Keratinocyte (primary cell): ENCODE data around the gene ROPN1B. TPM values are rescaled to one million over a fixed set of nuclear protein-coding genes. Genes with fewer than 3 reads are reported as not detected.

Source experiments
- DNase-seq: peaks from one replicate; pipeline ENCODE4 v3.0.0-alpha.2; 2011; ENCODE audit warnings: low read depth, missing footprints, low spot score
- FAIRE-seq: peaks from 2 replicates; lab custom pipeline; 2011; peaks lifted over from hg19 to GRCh38; lab: Jason Lieb, UNC
- H2AFZ ChIP-seq: 2 replicates; pipeline ENCODE4 v1.6.0; 2012; ENCODE audit warnings: low read length, control low read depth, inconsistent platforms; ENCODE audit not compliant: control insufficient read depth
- H3K27ac ChIP-seq: 2 replicates; pipeline ENCODE4 v1.5.1; 2011; ENCODE audit warnings: low read length; ENCODE audit not compliant: control insufficient read depth, insufficient read depth
- H3K27me3 ChIP-seq: 3 replicates; pipeline ENCODE4 v1.6.0; 2011; ENCODE audit warnings: low read length; ENCODE audit not compliant: control insufficient read depth, insufficient read depth; ENCODE audit errors: extremely low read depth
- H3K36me3 ChIP-seq, 2 experiments: 2 replicates in 1 of 2; 3 replicates in 1 of 2; pipeline ENCODE4 v1.5.1; 2011; ENCODE audit warnings: low read length in 2 of 2, mild to moderate bottlenecking in 1 of 2; ENCODE audit not compliant: control insufficient read depth in 2 of 2, insufficient read depth in 2 of 2; ENCODE audit errors: extremely low read depth in 1 of 2
- H3K4me1 ChIP-seq: 3 replicates; pipeline ENCODE4 v1.5.1; 2011; ENCODE audit warnings: low read length; ENCODE audit not compliant: control insufficient read depth, insufficient read depth; ENCODE audit errors: extremely low read depth
- H3K4me2 ChIP-seq: 3 replicates; pipeline ENCODE4 v1.6.0; 2011; ENCODE audit warnings: low read depth, low read length; ENCODE audit not compliant: control insufficient read depth, insufficient read depth; ENCODE audit errors: extremely low read depth
- H3K4me3 ChIP-seq, 3 experiments: fragments of 200-600 bp in 1 of 3; sonication (generic) in 1 of 3; 2 replicates in 2 of 3; 3 replicates in 1 of 3; pipeline ENCODE4 v1.5.1; 2011 to 2016; ENCODE audit warnings: low read length in 3 of 3, mild to moderate bottlenecking in 3 of 3, control low read depth in 2 of 3, inconsistent platforms in 1 of 3, low read depth in 1 of 3, mixed read lengths in 1 of 3, mixed run types in 1 of 3, moderate library complexity in 1 of 3; ENCODE audit not compliant: control insufficient read depth in 2 of 3, insufficient read depth in 2 of 3; ENCODE audit errors: extremely low read depth in 1 of 3
- H3K79me2 ChIP-seq: 2 replicates; pipeline ENCODE4 v1.6.0; 2012; ENCODE audit warnings: low read length; ENCODE audit not compliant: control insufficient read depth, insufficient read depth
- H3K9ac ChIP-seq: 3 replicates; pipeline ENCODE4 v1.6.0; 2011; ENCODE audit warnings: low read length; ENCODE audit not compliant: control insufficient read depth, insufficient read depth; ENCODE audit errors: extremely low read depth
- H3K9me1 ChIP-seq: 3 replicates; pipeline ENCODE4 v1.6.0; 2011; ENCODE audit warnings: low read length; ENCODE audit not compliant: control insufficient read depth, insufficient read depth; ENCODE audit errors: extremely low read depth
- H3K9me3 ChIP-seq: 2 replicates; pipeline ENCODE4 v1.5.1; 2012; ENCODE audit warnings: low read depth, low read length; ENCODE audit not compliant: control insufficient read depth
- H4K20me1 ChIP-seq: 3 replicates; pipeline ENCODE4 v1.6.0; 2011; ENCODE audit warnings: low read length; ENCODE audit not compliant: control insufficient read depth, insufficient read depth; ENCODE audit errors: extremely low read depth
- CTCF ChIP-seq, 3 experiments: IDR thresholded peaks in 1 of 3; conservative IDR thresholded peaks in 1 of 3; optimal IDR thresholded peaks in 1 of 3; 2 replicates in 2 of 3; 3 replicates in 1 of 3; pipeline versions ENCODE3 to v1.5.1; 2011; ENCODE audit warnings: low read length in 3 of 3, mild to moderate bottlenecking in 3 of 3, moderate library complexity in 2 of 3, control low read depth in 1 of 3, inconsistent platforms in 1 of 3; ENCODE audit not compliant: insufficient read depth in 2 of 3; ENCODE audit errors: extremely low read depth in 1 of 3
- EZH2 ChIP-seq: IDR thresholded peaks from one replicate; pipeline ENCODE4 v1.6.1; 2012; ENCODE audit warnings: inconsistent platforms, mild to moderate bottlenecking, low read length, moderate library complexity
- dilution Hi-C: fragments of 300-500 bp; cut with MboI; formaldehyde crosslinking; loops from one replicate; pipeline ENCODE4 v1.7.0; 2020; ENCODE audit warnings: low sequenced_read_pairs; ENCODE audit not compliant: extremely low pct_ligation_motif_present
- polyA plus RNA-seq, 5 experiments: library from polyadenylated mRNA; depleted of rRNA in 3 of 5; stranded (reverse) in 3 of 5; stranded (forward) in 1 of 5; unstranded in 1 of 5; fragments of >200 nt; gene quantifications; 1 replicate in 1 of 5; 2 replicates in 3 of 5; 3 replicates in 1 of 5; pipeline versions ENCODE4 v1.2.1 to v1.2.3, GENCODE V29; 2011 to 2012; ENCODE audit warnings: missing spikeins in 2 of 5, low read depth in 1 of 5, low replicate concordance in 1 of 5

The ROPN1B gene
- polyA plus RNA-seq, 1 donor (not counting 4 experiments of a cell fraction or from before 2014, with no cell fraction given) = 0.14 TPM

GRCh38 chr3:126023390-126023789, 54.4 kb downstream of the ROPN1B start:
- Histone ChIP-seq H3K9me3 (peaks cover 3% of the 10 kb centered on the region), H3K79me2 (no peaks in the 10 kb centered on the region), H3K9ac (no peak overlapping the region), H3K9me1 (no peaks in the 10 kb centered on the region), H3K27ac (no peak overlapping the region), H3K4me3 (no peak overlapping the region), H3K4me1 (no peaks in the 10 kb centered on the region), H2AFZ (no peak overlapping the region), H3K36me3 (peaks cover 2 to 8% of the 10 kb centered on the region in 2 experiments), H4K20me1 (no peaks in the 10 kb centered on the region), H3K27me3 (no peaks in the 10 kb centered on the region), H3K4me2 (no peak overlapping the region)
- TF ChIP-seq EZH2 = no peak
- FAIRE-seq (no peak), DNase-seq (no peak)
- dilution Hi-C loops = no loop called here

GRCh38 chr3:126024049-126024854, 55.3 kb downstream of the ROPN1B start:
- no peak for FAIRE-seq
- Histone ChIP-seq H3K36me3 (peaks cover 2 to 8% of the 10 kb centered on the region in 2 experiments), H3K79me2 (no peaks in the 10 kb centered on the region), H3K9ac (no peak overlapping the region), H3K9me1 (no peaks in the 10 kb centered on the region), H3K4me3 (no peak overlapping the region), H3K27ac (no peak overlapping the region), H3K9me3 (peaks cover 4% of the 10 kb centered on the region), H2AFZ (no peak overlapping the region), H3K4me2 (no peak overlapping the region), H3K4me1 (no peaks in the 10 kb centered on the region), H4K20me1 (no peaks in the 10 kb centered on the region), H3K27me3 (no peaks in the 10 kb centered on the region)
- TF ChIP-seq CTCF (optimal IDR thresholded peaks at IDR 0.05 in 1 of 3, IDR thresholded peaks at IDR 0.05 in 1 of 3, conservative IDR thresholded peaks at IDR 0.05 in 1 of 3; ENCODE audit: extremely low read depth in 1 of 3, insufficient read depth in 2 of 3, low read length in 3 of 3) = no peak
- TF ChIP-seq EZH2 = no peak
- dilution Hi-C loops = no loop called here
- DNase-seq = no peak
